ENCODE data around the gene TACR2.

TACR2 gene

GRCh38 chr10:69461243-69462025, 44.7 kb upstream of the TACR2 start:
- TF ChIP-seq CEBPB (IDR thresholded peaks at IDR 0.05) (no peak), CREB1 (IDR thresholded peaks at IDR 0.05; ENCODE audit: low read depth) (no peak), RAD21 (IDR thresholded peaks at IDR 0.05; ENCODE audit: low read depth) (no peak), USF1 (IDR thresholded peaks at IDR 0.05) (no peak), REST (IDR thresholded peaks at IDR 0.05; ENCODE audit: low read depth) (no peak), TEAD4 (IDR thresholded peaks at IDR 0.05) (no peak), TCF12 (IDR thresholded peaks at IDR 0.05; ENCODE audit: low read depth) (no peak), TAF1 (IDR thresholded peaks at IDR 0.05; ENCODE audit: low read depth) (no peak), NFIC (IDR thresholded peaks at IDR 0.05) (no peak), ZBTB7A (IDR thresholded peaks at IDR 0.05; ENCODE audit: low read depth) (no peak), MAX (IDR thresholded peaks at IDR 0.05) (no peak), EGR1 (IDR thresholded peaks at IDR 0.05) (no peak), EP300 (IDR thresholded peaks at IDR 0.05; ENCODE audit: borderline replicate concordance) (no peak), YY1 (IDR thresholded peaks at IDR 0.05; ENCODE audit: low read depth) (no peak), FOXM1 (IDR thresholded peaks at IDR 0.05; ENCODE audit: borderline replicate concordance, low read depth) (no peak)

GRCh38 chr10:69460576-69461242, 44.0 kb upstream of the TACR2 start:
- TF ChIP-seq TEAD4 (IDR thresholded peaks at IDR 0.05) = no peak
- no peak for TF ChIP-seq USF1 (IDR thresholded peaks at IDR 0.05)
- TF ChIP-seq TAF1 (IDR thresholded peaks at IDR 0.05; ENCODE audit: low read depth) = no peak
- no peak for TF ChIP-seq EGR1 (IDR thresholded peaks at IDR 0.05)
- TF ChIP-seq CEBPB (IDR thresholded peaks at IDR 0.05) = no peak
- no peak for TF ChIP-seq ZBTB7A (IDR thresholded peaks at IDR 0.05; ENCODE audit: low read depth)
- TF ChIP-seq MAX (IDR thresholded peaks at IDR 0.05) = no peak
- TF ChIP-seq TCF12 (IDR thresholded peaks at IDR 0.05; ENCODE audit: low read depth) = no peak
- no peak for TF ChIP-seq EP300 (IDR thresholded peaks at IDR 0.05; ENCODE audit: borderline replicate concordance)
- TF ChIP-seq YY1 (IDR thresholded peaks at IDR 0.05; ENCODE audit: low read depth) = no peak
- TF ChIP-seq CREB1 (IDR thresholded peaks at IDR 0.05; ENCODE audit: low read depth) = no peak
- TF ChIP-seq FOXM1 (IDR thresholded peaks at IDR 0.05; ENCODE audit: borderline replicate concordance, low read depth) = no peak
- no peak for TF ChIP-seq REST (IDR thresholded peaks at IDR 0.05; ENCODE audit: low read depth)
- no peak for TF ChIP-seq RAD21 (IDR thresholded peaks at IDR 0.05; ENCODE audit: low read depth)
- no peak for TF ChIP-seq NFIC (IDR thresholded peaks at IDR 0.05)

- TF ChIP-seq REST (IDR thresholded peaks at IDR 0.05; ENCODE audit: low read depth) (no peak), TEAD4 (IDR thresholded peaks at IDR 0.05) (no peak), EP300 (IDR thresholded peaks at IDR 0.05; ENCODE audit: borderline replicate concordance) (no peak), EGR1 (IDR thresholded peaks at IDR 0.05) (no peak), RAD21 (IDR thresholded peaks at IDR 0.05; ENCODE audit: low read depth) (no peak), NFIC (IDR thresholded peaks at IDR 0.05) (no peak), MAX (IDR thresholded peaks at IDR 0.05) (no peak), USF1 (IDR thresholded peaks at IDR 0.05) (no peak), CEBPB (IDR thresholded peaks at IDR 0.05) (no peak), FOXM1 (IDR thresholded peaks at IDR 0.05; ENCODE audit: borderline replicate concordance, low read depth) (no peak), ZBTB7A (IDR thresholded peaks at IDR 0.05; ENCODE audit: low read depth) (no peak), TAF1 (IDR thresholded peaks at IDR 0.05; ENCODE audit: low read depth) (no peak), YY1 (IDR thresholded peaks at IDR 0.05; ENCODE audit: low read depth) (no peak), TCF12 (IDR thresholded peaks at IDR 0.05; ENCODE audit: low read depth) (no peak), CREB1 (IDR thresholded peaks at IDR 0.05; ENCODE audit: low read depth) (no peak)
These were observed 43.3 kb upstream of the TACR2 start for GRCh38 chr10:69459893-69460575.
